Transverse colon (tissue), 4 donors: ENCODE results near the gene TNPO1. TPM values are rescaled to one million over a fixed set of nuclear protein-coding genes. Genes with fewer than 3 reads are reported as not detected.

Source experiments
- DNase-seq: peaks from one replicate; pipeline ENCODE4 v3.0.0-alpha.2; 2019
- H3K27ac ChIP-seq, 4 donors: fragments of 200-600 bp; sonication (generic); 2 replicates each; pipeline ENCODE4 v1.5.1; 2016 to 2018; ENCODE audit warnings: inconsistent platforms in 4 of 4
- H3K27me3 ChIP-seq: fragments of 200-600 bp; sonication (generic); 2 replicates; pipeline ENCODE4 v1.5.1; 2017; ENCODE audit warnings: inconsistent platforms
- H3K36me3 ChIP-seq, 4 donors: fragments of 200-600 bp; sonication (generic); 2 replicates each; pipeline ENCODE4 v1.5.1; 2017 to 2019; ENCODE audit warnings: inconsistent platforms in 4 of 4
- H3K4me1 ChIP-seq, 4 donors: fragments of 200-600 bp; sonication (generic); 2 replicates each; pipeline ENCODE4 v1.5.1; 2017 to 2020; ENCODE audit warnings: inconsistent platforms in 4 of 4
- H3K4me3 ChIP-seq, 4 donors: fragments of 200-600 bp; sonication (generic); 1 replicate in 1 of 4; 2 replicates in 3 of 4; pipeline versions ENCODE4 v1.5.1 to v1.6.1; 2017 to 2019; ENCODE audit warnings: inconsistent platforms in 4 of 4
- H3K9me3 ChIP-seq, 2 donors: fragments of 200-600 bp; sonication (generic); 2 replicates each; pipeline ENCODE4 v1.5.1; 2017 to 2019; ENCODE audit warnings: inconsistent platforms in 2 of 2
- CTCF ChIP-seq, 5 experiments: fragments of 200-600 bp in 3 of 5; fragments of 450-650 bp in 2 of 5; sonication (generic) in 3 of 5; IDR thresholded peaks; 1 replicate in 2 of 5; 2 replicates in 3 of 5; pipeline ENCODE4 v1.5.1; 2016 to 2017; ENCODE audit warnings: antibody characterized with exemption in 5 of 5, inconsistent platforms in 3 of 5, mild to moderate bottlenecking in 2 of 5, moderate library complexity in 1 of 5
- EP300 ChIP-seq: sonication (generic); formaldehyde crosslinking; IDR thresholded peaks from one replicate; pipeline ENCODE4 v1.6.1; 2017; ENCODE audit warnings: antibody characterized with exemption, low read depth
- POLR2A ChIP-seq: fragments of 450-650 bp; IDR thresholded peaks from one replicate; pipeline ENCODE4 v1.6.1; 2016; ENCODE audit warnings: antibody characterized with exemption, mild to moderate bottlenecking, moderate library complexity
- POLR2AphosphoS5 ChIP-seq, 3 donors: sonication (generic); formaldehyde crosslinking; IDR thresholded peaks; one replicate each; pipeline ENCODE4 v1.6.1; 2016; ENCODE audit warnings: antibody characterized with exemption in 3 of 3
- WGBS, 2 donors: methylation state at CpG; one replicate each; pipeline ENCODE4 v1.1.5; 2018; ENCODE audit warnings: low coverage in 1 of 2; 5-methylcytosine and 5-hydroxymethylcytosine counted together
- in situ Hi-C, 4 donors: fragments of 200-750 bp; cut with MboI; loops; one replicate each; pipeline versions ENCODE4 v1.15.0 to v1.15.1; 2017; ENCODE audit warnings: low sequenced_read_pairs in 3 of 4, low pct_ligation_motif_present in 1 of 4, low pct_unique_long_range_greater_than_20kb in 1 of 4
- intact Hi-C: fragments of 100-400 bp; cut with DNase I; formaldehyde crosslinking; loops from one replicate; pipeline ENCODE4 v1.15.1; 2023; ENCODE audit warnings: low total_unique reads
- total RNA-seq, 4 donors: library from RNA; depleted of rRNA; stranded (reverse); fragments of >200 nt; gene quantifications; one replicate each; pipeline ENCODE4 v1.1.0, GENCODE V29; 2016

Gene TNPO1
- total RNA-seq, 4 donors from 2014 or later: 30.3 to 391 (median 102) TPM

- H3K27ac ChIP-seq: no peak overlapping the region
- no peak overlapping the region for H3K4me3 ChIP-seq
- no peak for TF ChIP-seq POLR2A
- intact Hi-C loops (no loop called here), in situ Hi-C loops (loop anchor here in 1 of 4 donors (25.0 kb wide), 1 partner anchor 219 kb away; no protein-coding TSS in a partner anchor)
- H3K27me3 ChIP-seq: no peaks in the 10 kb centered on the region
- WGBS, 2 donors: 91 to 97% methylated on average over 4 of the region's 4 CpGs
- H3K9me3 ChIP-seq: no peaks in the 10 kb centered on the region
- no peak for DNase-seq
- H3K4me1 ChIP-seq: peaks cover 0 to 10% (median 3%) of the 10 kb centered on the region in 4 donors
- no peaks in the 10 kb centered on the region for H3K36me3 ChIP-seq
Observed at GRCh38 chr5:72831685-72832084, 15.2 kb downstream of the TNPO1 start.

DNA sequence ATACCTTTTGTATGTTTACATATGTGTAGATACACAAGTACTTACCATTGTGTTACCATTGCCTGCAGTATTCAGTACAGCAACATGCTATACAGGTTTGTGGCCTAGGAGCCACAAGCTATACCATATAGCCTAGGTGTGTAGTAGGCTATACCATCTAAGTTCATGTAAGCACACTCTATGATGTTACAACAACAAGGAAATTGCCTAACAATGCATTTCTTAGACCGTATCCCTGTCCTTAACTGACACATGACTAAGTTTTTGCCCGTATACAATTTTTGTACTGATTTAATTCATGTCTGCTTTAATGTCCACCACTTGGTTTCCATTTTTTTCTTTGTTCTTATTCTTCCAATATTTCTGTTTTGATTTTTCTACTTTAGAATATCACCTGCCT lies 18.5 kb downstream of the TNPO1 start:
- DNase-seq: no peak
- no peaks in the 10 kb centered on the region for H3K36me3 ChIP-seq
- 86 to 95% methylated on average over 2 of the region's 2 CpGs for WGBS, 2 donors
- intact Hi-C loops: no loop called here
- H3K27ac ChIP-seq: no peak overlapping the region
- no peaks in the 10 kb centered on the region for H3K9me3 ChIP-seq
- in situ Hi-C loops: loop anchor here in 1 of 4 donors (25.0 kb wide), 1 partner anchor 223 kb away; no protein-coding TSS in a partner anchor
- no peak overlapping the region for H3K4me3 ChIP-seq
- H3K27me3 ChIP-seq: no peaks in the 10 kb centered on the region
- peaks cover 0 to 33% (median 8%) of the 10 kb centered on the region in 4 donors for H3K4me1 ChIP-seq
- TF ChIP-seq POLR2A (no peak), EP300 (no peak), CTCF (IDR thresholded peaks at IDR 0.05) (no peak)

- Histone ChIP-seq H3K27ac (no peak overlapping the region), H3K36me3 (no peaks in the 10 kb centered on the region), H3K4me1 (peaks cover 0 to 28% (median 6%) of the 10 kb centered on the region in 4 donors), H3K9me3 (no peaks in the 10 kb centered on the region), H3K4me3 (no peak overlapping the region), H3K27me3 (no peaks in the 10 kb centered on the region)
- DNase-seq: no peak
- WGBS, 2 donors: 88 to 89% methylated on average over 3 of the region's 3 CpGs
- TF ChIP-seq CTCF (IDR thresholded peaks at IDR 0.05) (no peak), POLR2A (no peak), EP300 (no peak), POLR2AphosphoS5 (IDR thresholded peaks at IDR 0.05) (no peak)
- intact Hi-C loops (no loop called here), in situ Hi-C loops (loop anchor here in 1 of 4 donors (25.0 kb wide), 1 partner anchor 223 kb away; no protein-coding TSS in a partner anchor)
Observed at GRCh38 chr5:72835633-72836032, 19.2 kb downstream of the TNPO1 start.

- WGBS, 2 donors: 90 to 91% methylated on average over 1 of the region's 1 CpG
- H3K4me3 ChIP-seq: no peak overlapping the region
- no peak overlapping the region for H3K27ac ChIP-seq
- in situ Hi-C loops: loop anchor here in 1 of 4 donors (25.0 kb wide), 1 partner anchor 225 kb away; no protein-coding TSS in a partner anchor
- no peaks in the 10 kb centered on the region for H3K36me3 ChIP-seq
- H3K9me3 ChIP-seq: no peaks in the 10 kb centered on the region
- no peak for DNase-seq
- H3K4me1 ChIP-seq: peaks cover 0 to 28% (median 9%) of the 10 kb centered on the region in 4 donors
- no peaks in the 10 kb centered on the region for H3K27me3 ChIP-seq
- no peak for TF ChIP-seq EP300
- no peak for TF ChIP-seq CTCF (IDR thresholded peaks at IDR 0.05)
- no peak for TF ChIP-seq POLR2AphosphoS5 (IDR thresholded peaks at IDR 0.05)
- no peak for TF ChIP-seq POLR2A
- intact Hi-C loops: no loop called here
Observed at GRCh38 chr5:72836810-72837209, 20.3 kb downstream of the TNPO1 start.
